ENCODE results near the gene TMTC1. TPM values are rescaled to one million over a fixed set of nuclear protein-coding genes. Genes with fewer than 3 reads are reported as not detected.

The TMTC1 gene
- polyA plus RNA-seq, 1 donor (not counting 4 experiments of a cell fraction or from before 2014, with no cell fraction given): 3.7 TPM

GRCh38 chr12:29771786-29772185 is 12.0 kb downstream of the TMTC1 start:
- H3K4me2 ChIP-seq (ENCODE audit: control insufficient read depth, extremely low read depth, insufficient read depth, low read depth, low read length): no peak overlapping the region

GRCh38 chr12:29771165-29771564 is 12.6 kb downstream of the TMTC1 start:
- Histone ChIP-seq H3K9me3 (ENCODE audit: control insufficient read depth, low read depth, low read length) (peaks cover 2% of the 10 kb centered on the region), H3K9me1 (ENCODE audit: control insufficient read depth, extremely low read depth, insufficient read depth, low read length) (no peaks in the 10 kb centered on the region), H3K4me3 (ENCODE audit: control insufficient read depth in 2 of 3, extremely low read depth in 1 of 3, insufficient read depth in 2 of 3, low read depth in 1 of 3, low read length in 3 of 3) (no peak overlapping the region), H3K36me3 (ENCODE audit: control insufficient read depth in 2 of 2, extremely low read depth in 1 of 2, insufficient read depth in 2 of 2, low read length in 2 of 2) (no peaks in the 10 kb centered on the region), H3K9ac (ENCODE audit: control insufficient read depth, extremely low read depth, insufficient read depth, low read length) (no peak overlapping the region), H2AFZ (ENCODE audit: control insufficient read depth, low read length) (no peak overlapping the region), H3K79me2 (ENCODE audit: control insufficient read depth, insufficient read depth, low read length) (no peaks in the 10 kb centered on the region), H3K27me3 (ENCODE audit: control insufficient read depth, extremely low read depth, insufficient read depth, low read length) (no peaks in the 10 kb centered on the region), H3K4me1 (ENCODE audit: control insufficient read depth, extremely low read depth, insufficient read depth, low read length) (peaks cover 12% of the 10 kb centered on the region), H4K20me1 (ENCODE audit: control insufficient read depth, extremely low read depth, insufficient read depth, low read length) (no peaks in the 10 kb centered on the region), H3K4me2 (ENCODE audit: control insufficient read depth, extremely low read depth, insufficient read depth, low read depth, low read length) (no peak overlapping the region), H3K27ac (ENCODE audit: control insufficient read depth, insufficient read depth, low read length) (no peak overlapping the region)
- dilution Hi-C loops (cut with MboI; ENCODE audit: extremely low pct_ligation_motif_present, low sequenced_read_pairs): no loop called here
- TF ChIP-seq EZH2 (IDR thresholded peaks at IDR 0.05; ENCODE audit: low read length) (no peak), CTCF (optimal IDR thresholded peaks at IDR 0.05 in 1 of 3, IDR thresholded peaks at IDR 0.05 in 1 of 3, conservative IDR thresholded peaks at IDR 0.05 in 1 of 3; ENCODE audit: extremely low read depth in 1 of 3, insufficient read depth in 2 of 3, low read length in 3 of 3) (no peak)
- FAIRE-seq (no peak), DNase-seq (ENCODE audit: low read depth, low spot score) (no peak)

More at GRCh38 chr12:29771786-29772185, 12.0 kb downstream of the TMTC1 start:
- H3K9me1 ChIP-seq (ENCODE audit: control insufficient read depth, extremely low read depth, insufficient read depth, low read length): no peaks in the 10 kb centered on the region
- H3K27me3 ChIP-seq (ENCODE audit: control insufficient read depth, extremely low read depth, insufficient read depth, low read length): no peaks in the 10 kb centered on the region
- H3K9me3 ChIP-seq (ENCODE audit: control insufficient read depth, low read depth, low read length): peaks cover 2% of the 10 kb centered on the region
- no peak for DNase-seq (ENCODE audit: low read depth, low spot score)
- H2AFZ ChIP-seq (ENCODE audit: control insufficient read depth, low read length): no peak overlapping the region
- H3K27ac ChIP-seq (ENCODE audit: control insufficient read depth, insufficient read depth, low read length): no peak overlapping the region
- dilution Hi-C loops (cut with MboI; ENCODE audit: extremely low pct_ligation_motif_present, low sequenced_read_pairs): no loop called here
- TF ChIP-seq EZH2 (IDR thresholded peaks at IDR 0.05; ENCODE audit: low read length) (no peak), CTCF (optimal IDR thresholded peaks at IDR 0.05 in 1 of 3, IDR thresholded peaks at IDR 0.05 in 1 of 3, conservative IDR thresholded peaks at IDR 0.05 in 1 of 3; ENCODE audit: extremely low read depth in 1 of 3, insufficient read depth in 2 of 3, low read length in 3 of 3) (no peak)
- peak; percentile 13 for FAIRE-seq
- no peaks in the 10 kb centered on the region for H3K79me2 ChIP-seq (ENCODE audit: control insufficient read depth, insufficient read depth, low read length)
- H3K36me3 ChIP-seq (ENCODE audit: control insufficient read depth in 2 of 2, extremely low read depth in 1 of 2, insufficient read depth in 2 of 2, low read length in 2 of 2): no peaks in the 10 kb centered on the region
- no peaks in the 10 kb centered on the region for H4K20me1 ChIP-seq (ENCODE audit: control insufficient read depth, extremely low read depth, insufficient read depth, low read length)
- H3K4me3 ChIP-seq (ENCODE audit: control insufficient read depth in 2 of 3, extremely low read depth in 1 of 3, insufficient read depth in 2 of 3, low read depth in 1 of 3, low read length in 3 of 3): no peak overlapping the region
- no peak overlapping the region for H3K9ac ChIP-seq (ENCODE audit: control insufficient read depth, extremely low read depth, insufficient read depth, low read length)
- H3K4me1 ChIP-seq (ENCODE audit: control insufficient read depth, extremely low read depth, insufficient read depth, low read length): peaks cover 12% of the 10 kb centered on the region
